ENCODE results near the gene ACAP3.

DNA sequence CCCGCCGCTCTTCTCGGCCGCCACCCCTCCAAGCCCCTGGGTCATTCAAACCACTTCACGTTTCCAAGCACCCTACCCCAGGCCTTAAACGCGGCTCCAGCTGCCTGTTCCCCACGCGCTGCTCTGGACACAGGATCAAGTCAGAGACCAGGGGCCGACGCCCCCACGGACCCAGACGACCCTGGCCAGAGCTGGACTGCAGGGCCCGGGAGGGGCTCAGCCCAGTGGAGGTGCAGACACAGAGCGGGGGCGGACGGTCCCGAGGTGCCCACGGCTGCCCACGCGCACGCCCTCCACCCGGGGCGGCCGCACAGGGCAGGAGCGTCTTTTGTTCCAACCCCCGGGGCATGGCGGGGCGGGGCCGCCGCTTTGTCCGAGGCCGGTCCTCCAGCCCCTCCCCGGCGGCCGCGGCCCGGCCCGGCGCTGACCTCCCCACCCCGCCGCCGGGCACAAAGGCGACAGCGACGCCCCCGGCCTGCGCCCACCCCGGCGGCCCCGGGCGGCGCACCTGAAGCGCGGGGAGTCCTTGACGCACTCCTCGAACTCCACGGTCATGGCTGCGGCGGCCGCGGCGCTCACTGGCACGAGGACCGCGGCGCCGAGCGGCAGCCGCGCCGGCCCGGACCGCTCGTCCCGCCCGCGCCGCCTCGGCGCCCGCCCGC lies 338 bp downstream of the ACAP3 start:
- TF ChIP-seq, protein P1, sequence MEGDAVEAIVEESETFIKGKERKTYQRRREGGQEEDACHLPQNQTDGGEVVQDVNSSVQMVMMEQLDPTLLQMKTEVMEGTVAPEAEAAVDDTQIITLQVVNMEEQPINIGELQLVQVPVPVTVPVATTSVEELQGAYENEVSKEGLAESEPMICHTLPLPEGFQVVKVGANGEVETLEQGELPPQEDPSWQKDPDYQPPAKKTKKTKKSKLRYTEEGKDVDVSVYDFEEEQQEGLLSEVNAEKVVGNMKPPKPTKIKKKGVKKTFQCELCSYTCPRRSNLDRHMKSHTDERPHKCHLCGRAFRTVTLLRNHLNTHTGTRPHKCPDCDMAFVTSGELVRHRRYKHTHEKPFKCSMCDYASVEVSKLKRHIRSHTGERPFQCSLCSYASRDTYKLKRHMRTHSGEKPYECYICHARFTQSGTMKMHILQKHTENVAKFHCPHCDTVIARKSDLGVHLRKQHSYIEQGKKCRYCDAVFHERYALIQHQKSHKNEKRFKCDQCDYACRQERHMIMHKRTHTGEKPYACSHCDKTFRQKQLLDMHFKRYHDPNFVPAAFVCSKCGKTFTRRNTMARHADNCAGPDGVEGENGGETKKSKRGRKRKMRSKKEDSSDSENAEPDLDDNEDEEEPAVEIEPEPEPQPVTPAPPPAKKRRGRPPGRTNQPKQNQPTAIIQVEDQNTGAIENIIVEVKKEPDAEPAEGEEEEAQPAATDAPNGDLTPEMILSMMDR (IDR thresholded peaks at IDR 0.05): no peak
- TF ChIP-seq POLR2A (IDR thresholded peaks at IDR 0.05): no peak

Data from breast epithelium (tissue), 3 donors.